Measurements from ENCODE around the gene N4BP3. TPM values are rescaled to one million over a fixed set of nuclear protein-coding genes. Genes with fewer than 3 reads are reported as not detected.

The N4BP3 gene
- total RNA-seq, 1 donor, result 0.18 TPM

- TF ChIP-seq, protein P1, sequence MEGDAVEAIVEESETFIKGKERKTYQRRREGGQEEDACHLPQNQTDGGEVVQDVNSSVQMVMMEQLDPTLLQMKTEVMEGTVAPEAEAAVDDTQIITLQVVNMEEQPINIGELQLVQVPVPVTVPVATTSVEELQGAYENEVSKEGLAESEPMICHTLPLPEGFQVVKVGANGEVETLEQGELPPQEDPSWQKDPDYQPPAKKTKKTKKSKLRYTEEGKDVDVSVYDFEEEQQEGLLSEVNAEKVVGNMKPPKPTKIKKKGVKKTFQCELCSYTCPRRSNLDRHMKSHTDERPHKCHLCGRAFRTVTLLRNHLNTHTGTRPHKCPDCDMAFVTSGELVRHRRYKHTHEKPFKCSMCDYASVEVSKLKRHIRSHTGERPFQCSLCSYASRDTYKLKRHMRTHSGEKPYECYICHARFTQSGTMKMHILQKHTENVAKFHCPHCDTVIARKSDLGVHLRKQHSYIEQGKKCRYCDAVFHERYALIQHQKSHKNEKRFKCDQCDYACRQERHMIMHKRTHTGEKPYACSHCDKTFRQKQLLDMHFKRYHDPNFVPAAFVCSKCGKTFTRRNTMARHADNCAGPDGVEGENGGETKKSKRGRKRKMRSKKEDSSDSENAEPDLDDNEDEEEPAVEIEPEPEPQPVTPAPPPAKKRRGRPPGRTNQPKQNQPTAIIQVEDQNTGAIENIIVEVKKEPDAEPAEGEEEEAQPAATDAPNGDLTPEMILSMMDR (IDR thresholded peaks at IDR 0.05; ENCODE audit: insufficient read depth, low read length), result no peak
- no peak for DNase-seq (ENCODE audit: low read depth)
- H3K4me3 ChIP-seq (ENCODE audit: low read depth, low read length), result no peak overlapping the region
Observed at GRCh38 chr5:178094345-178094744, 19.0 kb upstream of the N4BP3 start.

GRCh38 chr5:178098685-178099084 is 14.6 kb upstream of the N4BP3 start:
- no peak overlapping the region for H3K4me3 ChIP-seq (ENCODE audit: low read depth, low read length)
- no peak for DNase-seq (ENCODE audit: low read depth)
- TF ChIP-seq, protein P1 (IDR thresholded peaks at IDR 0.05; ENCODE audit: insufficient read depth, low read length), result no peak

GRCh38 chr5:178103612-178104011 is 9.7 kb upstream of the N4BP3 start:
- no peak overlapping the region for H3K4me3 ChIP-seq (ENCODE audit: low read depth, low read length)
- TF ChIP-seq, protein P1 (IDR thresholded peaks at IDR 0.05; ENCODE audit: insufficient read depth, low read length), result no peak
- DNase-seq (ENCODE audit: low read depth), result no peak

DNA sequence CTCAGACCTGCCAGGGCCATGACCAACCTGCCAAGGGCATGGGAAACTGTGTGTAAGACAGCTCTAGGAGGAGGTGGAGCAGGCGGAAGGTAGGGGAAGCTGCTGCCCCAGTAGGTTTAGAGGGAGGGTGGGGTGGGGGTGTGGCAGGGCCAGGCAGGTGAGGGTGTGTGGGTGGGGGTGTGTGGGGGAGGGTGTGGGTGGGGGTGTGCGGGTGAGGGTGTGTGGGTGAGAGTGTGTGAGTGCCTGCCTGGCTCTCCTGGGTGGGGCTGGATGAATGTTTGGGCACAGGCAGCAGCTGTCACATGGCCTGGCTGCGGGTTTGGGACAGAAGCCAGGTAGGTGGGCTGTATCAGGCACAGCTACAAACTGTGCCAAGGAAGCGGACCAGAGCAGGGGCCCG is 8.8 kb upstream of the N4BP3 start:
- TF ChIP-seq, protein P1 (IDR thresholded peaks at IDR 0.05; ENCODE audit: insufficient read depth, low read length), result no peak
- no peak for DNase-seq (ENCODE audit: low read depth)

GRCh38 chr5:178106086-178106485 is 7.2 kb upstream of the N4BP3 start:
- no peak for DNase-seq (ENCODE audit: low read depth)
- TF ChIP-seq, protein P1 (IDR thresholded peaks at IDR 0.05; ENCODE audit: insufficient read depth, low read length), result no peak

More for the DNA sequence above, 8.8 kb upstream of the N4BP3 start:
- H3K4me3 ChIP-seq (ENCODE audit: low read depth, low read length), result no peak overlapping the region

DNA sequence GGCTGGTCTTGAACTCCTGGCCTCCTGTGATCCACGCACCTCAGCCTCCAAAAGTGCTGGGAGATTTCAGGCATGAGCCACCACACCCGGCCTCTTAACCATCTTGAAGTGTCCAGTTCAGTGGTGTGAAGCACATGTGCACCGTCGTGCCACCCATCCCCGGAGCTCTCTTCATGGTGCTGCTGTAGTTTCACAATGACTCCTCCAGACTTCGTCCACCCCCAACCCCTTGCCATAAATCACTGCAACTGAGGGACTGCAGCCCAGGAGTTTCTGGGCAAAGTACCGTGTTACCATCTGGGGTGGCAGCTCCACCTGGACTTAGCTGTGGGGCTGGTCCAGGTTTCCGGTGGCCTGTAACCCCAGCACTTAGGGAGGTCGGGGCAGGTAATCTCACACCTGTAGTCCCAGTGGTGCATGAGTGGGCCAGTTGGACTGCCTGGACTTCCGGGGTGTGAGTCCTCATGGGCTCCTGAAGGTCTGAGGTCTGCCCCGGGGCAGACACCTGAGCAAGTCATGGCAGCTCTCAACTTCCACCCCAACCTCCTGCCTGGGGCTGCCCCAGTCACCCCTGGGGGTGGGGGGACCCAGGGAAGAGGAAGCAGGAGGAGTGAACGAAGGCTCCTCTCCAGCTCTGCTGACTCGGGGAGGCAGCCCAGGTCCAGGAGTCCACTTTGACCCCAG is 6.6 kb upstream of the N4BP3 start:
- no peak for DNase-seq (ENCODE audit: low read depth)
- TF ChIP-seq, protein P1 (IDR thresholded peaks at IDR 0.05; ENCODE audit: insufficient read depth, low read length), result no peak
- H3K4me3 ChIP-seq (ENCODE audit: low read depth, low read length), result no peak overlapping the region

More at GRCh38 chr5:178106086-178106485, 7.2 kb upstream of the N4BP3 start:
- H3K4me3 ChIP-seq (ENCODE audit: low read depth, low read length), result no peak overlapping the region

Data from fibroblast of the aortic adventitia (primary cell).